Nucleus accumbens (tissue), 56 donors: Measurements from ENCODE around the gene ATXN2L.
"Not testable (repeated sequence)": the region's sequence is repeated elsewhere in the genome, so short reads cannot be mapped to it uniquely, and the experiment has no call there.

Experiments
- DNase-seq, 56 donors: peaks; one replicate each; lab custom pipeline; 2025; lab: John Stamatoyannopoulos, UW

The ATXN2L gene, protein sequence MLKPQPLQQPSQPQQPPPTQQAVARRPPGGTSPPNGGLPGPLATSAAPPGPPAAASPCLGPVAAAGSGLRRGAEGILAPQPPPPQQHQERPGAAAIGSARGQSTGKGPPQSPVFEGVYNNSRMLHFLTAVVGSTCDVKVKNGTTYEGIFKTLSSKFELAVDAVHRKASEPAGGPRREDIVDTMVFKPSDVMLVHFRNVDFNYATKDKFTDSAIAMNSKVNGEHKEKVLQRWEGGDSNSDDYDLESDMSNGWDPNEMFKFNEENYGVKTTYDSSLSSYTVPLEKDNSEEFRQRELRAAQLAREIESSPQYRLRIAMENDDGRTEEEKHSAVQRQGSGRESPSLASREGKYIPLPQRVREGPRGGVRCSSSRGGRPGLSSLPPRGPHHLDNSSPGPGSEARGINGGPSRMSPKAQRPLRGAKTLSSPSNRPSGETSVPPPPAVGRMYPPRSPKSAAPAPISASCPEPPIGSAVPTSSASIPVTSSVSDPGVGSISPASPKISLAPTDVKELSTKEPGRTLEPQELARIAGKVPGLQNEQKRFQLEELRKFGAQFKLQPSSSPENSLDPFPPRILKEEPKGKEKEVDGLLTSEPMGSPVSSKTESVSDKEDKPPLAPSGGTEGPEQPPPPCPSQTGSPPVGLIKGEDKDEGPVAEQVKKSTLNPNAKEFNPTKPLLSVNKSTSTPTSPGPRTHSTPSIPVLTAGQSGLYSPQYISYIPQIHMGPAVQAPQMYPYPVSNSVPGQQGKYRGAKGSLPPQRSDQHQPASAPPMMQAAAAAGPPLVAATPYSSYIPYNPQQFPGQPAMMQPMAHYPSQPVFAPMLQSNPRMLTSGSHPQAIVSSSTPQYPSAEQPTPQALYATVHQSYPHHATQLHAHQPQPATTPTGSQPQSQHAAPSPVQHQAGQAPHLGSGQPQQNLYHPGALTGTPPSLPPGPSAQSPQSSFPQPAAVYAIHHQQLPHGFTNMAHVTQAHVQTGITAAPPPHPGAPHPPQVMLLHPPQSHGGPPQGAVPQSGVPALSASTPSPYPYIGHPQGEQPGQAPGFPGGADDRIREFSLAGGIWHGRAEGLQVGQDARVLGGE

DNA sequence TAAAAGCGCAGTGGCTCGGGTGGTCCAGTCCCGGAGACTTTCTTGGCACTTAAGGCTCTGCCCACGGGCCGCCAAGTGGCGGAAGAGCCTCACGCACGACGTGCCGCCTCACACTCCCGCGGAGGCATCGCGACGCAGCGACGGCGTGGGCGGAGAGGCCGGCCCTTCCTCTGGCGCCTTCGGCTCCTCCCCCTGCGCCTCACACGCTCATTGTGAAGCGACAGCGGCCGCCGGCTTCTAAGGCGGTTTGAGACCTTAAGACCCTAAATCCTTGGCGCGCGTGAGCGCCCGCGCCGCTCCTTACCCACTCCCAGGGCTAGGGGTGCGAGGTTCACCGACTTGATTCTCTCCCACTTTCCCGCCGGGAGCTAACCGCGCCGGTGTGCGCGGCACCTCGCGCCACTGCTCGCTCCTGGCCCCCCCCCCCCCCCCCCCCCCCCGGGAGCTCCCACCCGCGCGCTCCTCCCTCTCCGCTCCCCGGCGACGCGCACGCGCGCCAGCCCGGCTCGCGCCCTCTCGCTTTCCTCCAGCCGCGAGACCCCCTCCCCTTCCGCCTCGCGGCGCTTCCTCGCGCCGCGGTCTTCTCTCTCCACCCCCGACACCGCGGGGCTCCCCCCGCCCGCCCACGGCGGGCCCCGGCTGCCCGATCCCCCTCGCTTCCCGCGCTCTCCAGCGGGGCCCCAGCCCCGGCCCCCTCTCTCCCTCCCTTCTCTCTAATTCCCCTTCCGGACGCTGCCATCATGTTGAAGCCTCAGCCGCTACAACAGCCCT is at the start of gene ATXN2L:
Gene ATXN2L (plus strand): TSS at position 480 of the 771 bp plus-strand sequence. CDS start 261 bp downstream, at position 741.
- DNase-seq, result peak; percentile 36 to 97 (median 88)

DNA sequence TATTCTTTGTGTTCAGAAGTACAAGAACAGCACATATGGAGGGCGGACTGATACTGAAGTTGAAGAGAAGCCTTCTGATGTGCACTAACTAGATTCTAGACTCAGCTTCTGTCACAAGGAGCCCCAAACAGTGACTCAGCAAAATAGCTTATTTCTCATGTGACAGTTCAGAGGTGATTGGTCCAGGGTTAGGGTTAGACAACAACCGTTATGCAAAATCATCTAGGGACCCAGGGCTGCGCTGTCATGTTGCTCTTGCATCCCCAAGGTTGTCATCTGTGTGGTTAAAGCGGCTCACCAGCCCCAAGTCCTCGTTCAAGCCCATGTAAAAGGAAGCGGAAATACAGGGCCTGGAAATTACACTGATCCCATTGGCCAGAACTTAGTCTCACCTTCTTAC is 41.1 kb upstream of the ATXN2L start:
- DNase-seq, result not testable (repeated sequence)

DNA sequence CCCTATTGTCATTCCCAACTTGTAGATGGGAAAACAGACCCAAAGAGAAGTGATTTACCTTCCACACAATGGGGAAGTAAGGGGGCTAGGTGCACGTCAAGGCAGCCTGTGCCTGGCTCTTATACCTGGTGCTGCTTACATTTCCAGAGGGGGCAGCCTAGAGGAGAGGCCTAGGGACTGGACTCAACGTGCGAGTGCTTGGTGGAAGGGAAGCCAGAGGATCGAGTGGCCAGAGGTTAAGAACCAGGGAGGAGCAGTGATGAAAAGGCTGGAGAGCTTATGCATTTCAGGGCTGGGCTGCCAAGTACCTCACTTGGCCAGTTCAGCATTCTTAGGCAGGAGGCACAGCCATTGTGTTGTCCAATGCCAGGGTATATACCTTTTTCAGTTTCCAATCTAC is 40.4 kb upstream of the ATXN2L start:
- DNase-seq, result not testable (repeated sequence)

DNA sequence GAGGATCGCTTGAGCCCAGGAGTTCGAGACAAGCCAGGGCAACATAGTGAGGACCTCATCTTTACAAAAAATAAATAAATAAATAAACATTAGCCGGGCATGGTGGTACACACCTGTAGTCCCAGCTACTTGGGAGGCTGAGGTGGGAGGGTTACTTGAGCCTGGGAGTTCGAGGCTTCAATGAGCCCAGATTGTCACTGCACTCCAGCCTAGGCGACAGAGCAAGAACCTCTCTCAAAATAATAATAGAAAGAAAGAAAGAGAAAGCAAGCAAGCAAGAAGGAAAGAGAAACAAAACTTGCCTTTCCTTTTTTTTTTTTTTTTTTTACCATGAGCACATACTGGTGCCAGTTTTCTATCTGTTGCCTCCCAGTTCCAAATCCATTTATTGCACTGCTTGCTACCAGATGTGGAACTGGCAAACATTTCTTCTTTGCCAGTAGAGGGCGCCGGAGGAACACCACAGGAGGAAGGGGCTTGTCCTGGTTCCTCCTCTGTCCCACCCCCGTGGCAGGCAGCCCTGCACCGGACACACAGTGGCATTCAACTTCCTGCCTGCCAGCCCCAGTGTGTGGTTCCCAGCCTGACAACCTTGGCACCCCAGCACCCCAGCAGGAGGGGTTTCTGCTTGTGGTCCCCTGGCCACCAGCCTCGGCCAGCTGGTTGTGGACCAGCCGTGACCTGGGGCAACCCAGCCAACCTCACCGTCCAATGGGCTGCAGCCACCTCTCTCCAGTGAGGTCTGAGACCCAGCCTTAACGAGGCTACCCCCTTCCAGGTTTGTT is 20.4 kb upstream of the ATXN2L start:
- DNase-seq, result peak in 33 of 56 donors; percentile 0 to 81 (median 27)

DNA sequence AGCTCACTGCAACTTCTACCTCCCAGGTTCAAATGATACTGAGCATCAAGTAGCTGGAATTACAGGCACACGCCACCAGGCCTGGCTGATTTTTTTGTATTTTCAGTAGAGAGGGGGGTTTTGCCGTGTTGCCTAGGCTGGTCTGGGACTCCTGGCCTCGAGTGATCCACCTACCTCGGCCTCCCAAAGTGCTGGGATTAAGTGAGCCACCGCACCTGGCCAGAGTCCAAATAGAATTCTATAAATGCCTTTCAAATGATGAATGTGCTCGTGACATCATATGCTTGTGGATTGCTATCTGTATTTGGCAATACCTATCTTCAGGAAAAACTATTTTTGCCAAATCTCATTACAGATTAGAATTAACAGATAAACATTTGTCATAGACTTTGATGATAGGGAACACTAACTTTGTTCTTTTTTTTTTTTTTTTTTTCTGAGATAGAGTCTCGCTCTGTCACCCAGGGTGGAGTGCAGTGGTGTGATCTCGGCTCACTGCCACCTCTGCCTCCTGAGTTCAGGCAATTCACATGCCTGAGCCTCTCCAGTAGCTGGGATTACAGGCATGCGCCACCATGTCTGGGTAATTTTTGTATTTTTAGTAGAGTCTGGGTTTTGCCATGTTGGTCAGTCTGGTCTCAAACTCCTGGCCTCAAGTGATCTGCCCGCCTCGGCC is 15.2 kb upstream of the ATXN2L start:
- DNase-seq, result not testable (repeated sequence)

DNA sequence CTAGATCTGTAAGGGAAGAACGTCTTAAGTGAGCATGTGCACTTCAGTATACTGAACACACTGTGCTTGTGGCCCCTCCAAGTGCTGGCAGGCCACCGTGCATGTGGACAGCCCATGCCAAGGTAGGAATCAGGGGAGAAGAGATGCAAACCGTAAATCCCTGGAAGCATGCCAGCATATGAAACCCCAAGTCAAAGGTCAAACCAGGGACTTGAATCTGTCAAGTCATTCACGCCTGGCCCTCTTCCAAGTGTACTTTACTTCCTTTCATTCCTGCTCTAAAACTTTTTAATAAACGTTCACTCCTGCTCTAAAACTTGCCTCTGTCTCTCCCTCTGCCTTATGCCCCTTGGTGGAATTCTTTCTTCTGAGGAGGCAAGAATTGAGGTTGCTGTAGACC is 2.8 kb upstream of the ATXN2L start:
- no peak for DNase-seq

DNA sequence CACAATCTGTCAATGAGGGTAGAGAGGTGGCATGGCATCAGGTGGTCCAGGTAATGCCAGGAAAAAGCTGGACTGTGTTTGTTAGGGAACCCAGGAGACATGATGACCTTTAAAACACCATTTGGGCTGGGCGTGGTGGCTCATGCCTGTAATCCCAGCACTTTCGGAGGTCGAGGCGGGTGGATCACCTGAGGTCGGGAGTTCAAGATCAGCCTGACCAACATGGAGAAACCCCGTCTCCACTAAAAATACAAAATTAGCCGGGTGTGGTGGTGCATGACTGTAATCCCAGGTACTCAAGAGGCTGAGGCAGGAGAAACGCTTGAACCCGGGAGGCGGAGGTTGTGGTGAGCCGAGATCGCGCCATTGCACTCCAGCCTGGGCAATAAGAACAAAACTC is 2.3 kb upstream of the ATXN2L start:
- DNase-seq, result not testable (repeated sequence)

DNA sequence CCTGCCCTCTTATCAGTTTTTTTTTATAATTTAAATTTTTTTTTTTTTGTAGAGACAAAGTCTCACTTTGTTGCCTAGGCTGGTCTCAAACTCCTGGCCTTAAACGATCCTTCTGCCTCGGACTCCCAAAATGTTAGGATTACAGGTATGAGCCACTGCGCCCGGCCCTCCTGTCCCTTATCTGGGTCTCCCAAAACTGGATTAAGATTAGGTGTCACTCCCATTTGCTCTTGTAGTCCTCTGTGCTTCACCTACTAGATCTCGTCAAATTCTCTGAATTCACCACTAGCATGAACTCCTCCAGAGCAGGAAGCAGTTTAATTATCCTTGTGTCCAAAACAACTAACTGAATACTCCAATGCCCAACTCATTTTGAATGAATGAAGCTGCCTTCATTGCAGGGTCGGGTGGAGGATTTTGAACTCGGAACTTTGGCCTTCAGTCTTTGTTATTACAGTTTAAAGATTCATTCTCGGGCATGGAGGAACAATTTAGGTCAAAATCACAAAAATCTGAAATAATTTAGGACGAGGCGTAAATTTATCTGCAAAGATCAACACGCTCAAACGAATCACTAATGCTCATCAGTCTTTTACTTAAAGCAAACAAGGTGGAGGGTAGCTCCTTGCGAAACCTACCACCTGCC is 802 bp upstream of the ATXN2L start:
- no peak for DNase-seq

DNA sequence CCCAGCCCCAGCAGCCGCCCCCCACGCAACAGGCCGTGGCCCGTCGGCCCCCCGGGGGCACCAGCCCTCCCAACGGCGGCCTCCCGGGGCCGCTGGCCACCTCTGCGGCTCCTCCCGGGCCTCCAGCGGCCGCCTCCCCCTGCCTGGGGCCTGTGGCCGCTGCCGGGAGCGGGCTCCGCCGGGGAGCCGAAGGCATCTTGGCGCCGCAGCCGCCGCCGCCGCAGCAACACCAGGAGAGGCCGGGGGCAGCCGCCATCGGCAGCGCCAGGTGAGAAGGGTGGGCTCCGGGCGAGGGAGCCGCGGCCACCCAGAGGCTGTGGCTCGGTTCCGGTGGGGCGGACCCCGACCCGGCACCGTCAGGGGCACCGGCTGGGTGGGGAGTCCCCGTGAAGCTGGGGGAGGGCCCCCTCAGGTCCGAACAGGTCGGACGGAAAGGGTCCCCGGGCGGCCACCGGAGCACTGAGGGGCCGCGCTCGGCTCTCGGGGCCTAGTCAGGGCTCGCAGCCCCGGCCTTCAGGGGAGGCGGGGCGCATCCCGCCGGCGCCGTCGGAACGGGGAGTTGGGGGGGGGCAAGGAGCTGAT is 583 bp downstream of the ATXN2L start:
- peak in 4 of 56 donors; percentile 21 to 45 (median 35) for DNase-seq

DNA sequence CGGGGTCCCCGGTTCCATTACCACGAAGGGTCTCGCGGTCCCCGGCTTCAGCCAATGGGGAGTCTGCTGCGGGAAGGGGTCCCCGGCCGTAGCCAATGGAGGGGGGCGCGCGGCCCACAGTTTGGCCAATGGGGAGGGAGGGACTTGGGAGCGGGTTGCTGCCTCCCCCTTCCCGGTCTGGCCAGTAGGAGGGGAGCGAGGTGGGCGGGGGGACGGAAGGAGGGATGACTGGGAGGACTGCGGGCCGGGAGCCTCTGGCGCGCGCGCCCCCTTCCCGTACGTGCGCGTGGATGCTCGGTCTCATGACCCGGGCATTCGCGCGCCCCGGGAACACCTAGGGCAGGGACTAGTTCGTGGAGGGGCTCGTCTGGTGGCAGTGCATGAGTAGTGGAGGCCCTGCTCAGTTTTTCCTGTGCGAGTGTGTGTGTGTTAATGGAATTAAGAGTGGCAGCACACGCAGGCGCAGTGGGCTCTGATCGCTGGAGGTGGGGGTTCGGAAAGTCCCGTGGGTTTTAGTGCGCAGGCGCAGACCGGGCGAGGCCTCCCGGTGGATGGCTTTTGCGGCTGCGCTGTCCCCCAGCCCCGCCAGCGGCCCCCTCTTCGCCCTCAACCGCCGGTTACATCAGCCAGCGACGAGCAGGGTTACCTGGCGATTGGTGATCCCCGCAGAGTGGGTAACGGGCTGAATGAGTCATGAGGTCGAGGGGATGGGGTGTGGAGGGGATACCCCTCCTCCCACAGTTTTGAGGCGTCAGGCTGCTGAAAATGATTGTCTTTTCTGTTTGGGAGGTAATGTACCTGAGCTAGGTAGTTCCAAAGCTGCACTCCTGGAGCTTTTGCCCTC is 1.3 kb downstream of the ATXN2L start:
- DNase-seq, result peak; percentile 40 to 98 (median 93)

DNA sequence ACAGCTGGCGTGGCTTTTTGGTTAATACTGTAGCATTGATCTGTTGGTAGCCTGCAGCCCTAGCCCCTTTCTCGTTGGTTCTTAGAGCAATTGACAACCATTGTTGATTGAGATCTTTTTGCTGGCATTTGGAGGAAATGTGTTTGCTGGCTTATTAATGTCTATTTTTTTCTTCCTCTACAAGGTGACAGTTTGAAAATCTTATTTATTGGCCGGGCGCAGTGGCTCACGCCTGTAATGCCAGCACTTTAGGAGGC is 1.8 kb downstream of the ATXN2L start:
- no peak for DNase-seq

DNA sequence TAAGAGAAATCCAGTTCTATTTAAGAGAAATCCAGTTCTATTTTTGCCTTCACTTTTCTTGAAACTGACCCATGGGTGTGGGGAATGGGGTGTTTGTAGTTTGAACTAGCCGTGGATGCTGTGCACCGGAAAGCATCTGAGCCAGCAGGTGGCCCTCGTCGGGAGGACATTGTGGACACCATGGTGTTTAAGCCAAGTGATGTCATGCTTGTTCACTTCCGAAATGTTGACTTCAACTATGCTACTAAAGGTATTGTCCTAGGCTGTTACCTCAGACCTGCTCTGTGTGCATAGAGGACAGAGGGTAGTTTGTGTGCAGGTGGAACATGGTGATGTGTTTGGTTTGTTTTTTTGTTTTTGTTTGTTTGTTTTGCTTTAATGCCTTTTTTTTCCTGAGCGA is 3.3 kb downstream of the ATXN2L start:
- DNase-seq, result no peak

DNA sequence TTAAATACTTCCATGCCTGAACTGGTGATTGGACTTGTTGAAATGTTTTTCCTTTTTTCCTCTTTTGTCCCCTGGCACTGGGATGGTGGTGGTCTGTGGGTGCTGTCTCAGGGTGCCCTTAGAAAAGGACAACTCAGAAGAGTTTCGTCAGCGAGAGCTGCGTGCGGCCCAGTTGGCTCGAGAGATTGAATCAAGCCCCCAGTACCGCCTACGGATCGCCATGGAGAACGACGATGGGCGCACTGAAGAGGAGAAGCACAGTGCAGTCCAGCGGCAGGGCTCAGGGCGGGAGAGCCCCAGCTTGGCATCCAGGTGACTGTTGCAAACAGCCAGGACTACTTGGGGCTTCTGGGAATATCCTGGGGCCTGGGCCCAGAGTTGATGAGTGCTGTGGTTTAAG is 6.9 kb downstream of the ATXN2L start:
- DNase-seq, result no peak

DNA sequence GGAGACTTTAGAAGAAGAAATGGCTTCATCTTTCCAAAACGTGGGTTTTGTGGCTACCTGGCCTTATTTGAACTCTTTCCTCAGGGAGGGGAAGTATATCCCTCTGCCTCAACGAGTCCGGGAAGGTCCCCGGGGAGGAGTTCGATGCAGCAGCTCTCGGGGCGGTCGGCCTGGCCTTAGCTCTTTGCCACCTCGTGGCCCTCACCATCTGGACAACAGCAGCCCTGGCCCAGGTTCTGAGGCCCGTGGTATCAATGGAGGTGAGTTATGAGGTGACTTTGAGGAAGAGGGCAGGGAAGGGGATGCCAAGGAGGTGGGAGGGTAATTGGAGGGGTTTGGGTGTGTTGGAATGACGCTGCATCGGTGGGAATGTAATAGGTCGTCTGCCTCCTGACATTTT is 7.7 kb downstream of the ATXN2L start:
- no peak for DNase-seq

DNA sequence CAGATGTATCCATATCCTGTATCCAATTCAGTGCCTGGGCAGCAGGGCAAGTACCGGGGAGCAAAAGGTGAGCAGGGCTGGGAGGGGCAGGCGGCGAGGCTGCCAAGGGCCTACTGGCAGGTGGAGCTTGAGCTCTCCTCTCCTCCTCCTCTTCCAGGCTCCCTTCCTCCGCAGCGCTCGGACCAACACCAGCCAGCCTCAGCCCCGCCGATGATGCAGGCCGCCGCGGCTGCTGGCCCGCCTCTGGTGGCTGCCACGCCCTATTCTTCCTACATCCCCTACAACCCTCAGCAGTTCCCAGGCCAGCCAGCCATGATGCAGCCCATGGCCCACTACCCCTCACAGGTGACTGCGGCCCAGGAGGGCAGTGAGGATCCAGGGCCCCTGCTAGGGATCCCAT is 11.6 kb downstream of the ATXN2L start:
- no peak for DNase-seq

DNA sequence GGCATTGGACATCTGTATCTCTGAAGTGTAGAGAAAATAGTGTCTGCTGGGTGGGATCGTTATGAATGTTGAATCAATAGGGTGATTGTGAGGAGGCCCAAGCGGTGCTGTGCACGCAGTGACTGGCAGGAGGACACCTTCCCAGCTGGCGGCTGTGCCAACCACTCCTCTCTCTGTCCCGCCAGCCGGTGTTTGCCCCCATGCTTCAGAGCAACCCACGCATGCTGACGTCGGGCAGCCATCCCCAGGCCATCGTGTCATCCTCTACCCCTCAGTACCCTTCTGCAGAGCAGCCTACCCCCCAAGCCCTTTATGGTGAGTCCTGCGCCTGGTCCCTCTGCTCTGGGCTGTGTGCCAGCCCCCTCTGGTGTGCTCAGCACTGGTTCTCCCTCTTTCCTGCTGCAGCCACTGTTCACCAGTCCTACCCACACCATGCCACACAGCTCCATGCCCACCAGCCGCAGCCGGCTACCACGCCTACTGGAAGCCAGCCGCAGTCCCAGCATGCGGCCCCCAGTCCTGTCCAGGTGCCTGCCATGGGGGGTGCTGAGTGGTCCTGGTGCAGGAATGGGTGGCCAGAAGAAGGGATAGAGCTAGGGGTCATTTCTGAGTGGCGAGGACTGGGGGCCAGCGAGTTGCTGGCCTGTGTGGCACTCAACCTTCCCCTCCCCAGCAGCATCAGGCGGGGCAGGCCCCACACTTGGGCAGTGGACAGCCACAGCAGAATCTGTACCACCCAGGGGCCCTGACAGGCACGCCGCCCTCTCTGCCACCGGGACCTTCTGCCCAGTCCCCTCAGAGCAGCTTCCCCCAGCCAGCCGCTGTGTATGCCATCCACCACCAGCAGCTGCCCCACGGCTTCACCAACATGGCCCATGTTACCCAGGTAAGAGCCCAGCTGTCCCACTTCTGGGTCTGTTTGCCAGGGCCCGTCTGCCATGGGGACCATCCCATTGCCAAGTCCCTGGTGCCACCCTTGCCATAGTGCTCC is 12.4 kb downstream of the ATXN2L start:
- no peak for DNase-seq
